GM19043 (cell line): ENCODE measurements around the gene TSR3.

Experiments used
- ATAC-seq: cut with Tn5 transposase; IDR thresholded peaks from one replicate; pipeline ENCODE4 v1.9.1; 2021; ENCODE audit warnings: low read depth; ENCODE audit not compliant: unreplicated experiment

Gene TSR3

GRCh38 chr16:1351582-1352362, at the start of gene TSR3, which contains the start of gene GNPTG:
TSS of gene TSR3 (minus strand) at chr16:1351878. CDS start at chr16:1351804, 74 bp downstream.
TSS of gene GNPTG (plus strand) at chr16:1351931. CDS start at chr16:1351966, 35 bp downstream.
- ATAC-seq: peak; percentile 69

GRCh38 chr16:1401061-1401757, 49.5 kb upstream of the TSR3 start:
- no peak for ATAC-seq

- no peak for ATAC-seq
Observed at GRCh38 chr16:1398826-1399581, 47.3 kb upstream of the TSR3 start.

GRCh38 chr16:1398351-1398750, 46.7 kb upstream of the TSR3 start:
- no peak for ATAC-seq

- no peak for ATAC-seq
Observed at GRCh38 chr16:1397779-1398178, 46.1 kb upstream of the TSR3 start.

- ATAC-seq: no peak
Observed at GRCh38 chr16:1395444-1396031, 43.9 kb upstream of the TSR3 start.

- ATAC-seq: no peak
Observed at GRCh38 chr16:1394367-1394951, 42.8 kb upstream of the TSR3 start.

- no peak for ATAC-seq
Observed at GRCh38 chr16:1393613-1394176, 42.0 kb upstream of the TSR3 start.

GRCh38 chr16:1392826-1393225, 41.1 kb upstream of the TSR3 start:
- no peak for ATAC-seq

GRCh38 chr16:1390239-1390779, 38.6 kb upstream of the TSR3 start:
- no peak for ATAC-seq

GRCh38 chr16:1389762-1390161, 38.1 kb upstream of the TSR3 start:
- no peak for ATAC-seq

- ATAC-seq: no peak
Observed at GRCh38 chr16:1387331-1387730, 35.7 kb upstream of the TSR3 start.

GRCh38 chr16:1385232-1385631, 33.6 kb upstream of the TSR3 start:
- ATAC-seq: no peak

GRCh38 chr16:1383556-1383955, 31.9 kb upstream of the TSR3 start:
- ATAC-seq: no peak

GRCh38 chr16:1381612-1382406, 30.1 kb upstream of the TSR3 start:
- ATAC-seq: no peak

- ATAC-seq: no peak
Observed at GRCh38 chr16:1380195-1380594, 28.5 kb upstream of the TSR3 start.

GRCh38 chr16:1379304-1380076, 27.8 kb upstream of the TSR3 start:
- no peak for ATAC-seq

- ATAC-seq: no peak
Observed at GRCh38 chr16:1378804-1379303, 27.2 kb upstream of the TSR3 start.
